Endothelial cell of umbilical vein (primary cell): ENCODE measurements around the gene CES4A. TPM values are rescaled to one million over a fixed set of nuclear protein-coding genes. Genes with fewer than 3 reads are reported as not detected.

Experiments used
- BruUV-seq: library from RNA; stranded (reverse); fragments of 400-500 nt; replicated peaks from 2 replicates; lab custom pipeline; 2021; lab: Mats Ljungman, UMichigan
- CTCF ChIA-PET: fragments of 300-600, 350-600 bp; sonication (Branson Sonifier 250); formaldehyde crosslinking; loops from one replicate; lab custom pipeline; 2021; ENCODE audit warnings: antibody characterized with exemption, inconsistent platforms; lab: Charles Lee
- POLR2A ChIA-PET: fragments of 300-600, 350-600 bp; sonication (Branson Sonifier 250); formaldehyde crosslinking; loops from one replicate; lab custom pipeline; 2021; ENCODE audit warnings: antibody characterized with exemption, inconsistent platforms; lab: Charles Lee
- DNase-seq: peaks from one replicate; pipeline ENCODE4 v3.0.0-alpha.2; 2011; ENCODE audit warnings: low read depth, low spot score
- FAIRE-seq: peaks from 2 replicates; lab custom pipeline; 2011; peaks lifted over from hg19 to GRCh38; lab: Jason Lieb, UNC
- H2AFZ ChIP-seq: 2 replicates; pipeline ENCODE4 v1.6.0; 2012; ENCODE audit warnings: low read depth, low read length, control low read depth, inconsistent platforms
- H3K27ac ChIP-seq: 2 replicates; pipeline ENCODE4 v1.5.1; 2011; ENCODE audit warnings: low read depth, mild to moderate bottlenecking, control low read depth, low read length, moderate library complexity; ENCODE audit not compliant: insufficient read depth
- H3K27me3 ChIP-seq, 2 experiments: 2 replicates each; pipeline versions ENCODE4 v1.6.0 to v1.6.1; 2011; ENCODE audit warnings: low read length in 2 of 2, mixed read lengths in 1 of 2; ENCODE audit not compliant: control insufficient read depth in 2 of 2, insufficient read depth in 2 of 2
- H3K36me3 ChIP-seq, 2 experiments: 2 replicates in 1 of 2; 3 replicates in 1 of 2; pipeline ENCODE4 v1.5.1; 2011; ENCODE audit warnings: low read length in 2 of 2, mild to moderate bottlenecking in 1 of 2, moderate library complexity in 1 of 2; ENCODE audit not compliant: control insufficient read depth in 2 of 2, insufficient read depth in 2 of 2; ENCODE audit errors: extremely low read depth in 1 of 2
- H3K4me1 ChIP-seq: 3 replicates; pipeline ENCODE4 v1.5.1; 2011; ENCODE audit warnings: mild to moderate bottlenecking, low read length; ENCODE audit not compliant: control insufficient read depth, insufficient read depth; ENCODE audit errors: extremely low read depth
- H3K4me2 ChIP-seq: 2 replicates; pipeline ENCODE4 v1.6.1; 2011; ENCODE audit warnings: low read length, control low read depth, mixed read lengths; ENCODE audit not compliant: insufficient read depth
- H3K4me3 ChIP-seq, 3 experiments: fragments of 200-600 bp in 1 of 3; sonication (generic), shearing (Covaris generic) in 1 of 3; replicated peaks in 1 of 3; 2 replicates each; pipeline ENCODE4 v1.5.1; 2011 to 2016; ENCODE audit warnings: control low read depth in 3 of 3, low read length in 3 of 3, mild to moderate bottlenecking in 2 of 3, inconsistent platforms in 1 of 3, low read depth in 1 of 3, moderate library complexity in 1 of 3; ENCODE audit not compliant: insufficient read depth in 1 of 3
- H3K79me2 ChIP-seq: 2 replicates; pipeline ENCODE4 v1.6.0; 2012; ENCODE audit warnings: low read length, inconsistent platforms; ENCODE audit not compliant: control insufficient read depth, insufficient read depth
- H3K9ac ChIP-seq: replicated peaks from 2 replicates; pipeline ENCODE3; 2011; ENCODE audit warnings: low read length, control low read depth; ENCODE audit not compliant: insufficient read depth; ENCODE audit errors: extremely low read depth
- H3K9me1 ChIP-seq: replicated peaks from 3 replicates; pipeline ENCODE4 v1.6.0; 2011; ENCODE audit warnings: mild to moderate bottlenecking, low read length; ENCODE audit not compliant: control insufficient read depth, insufficient read depth; ENCODE audit errors: extremely low read depth
- H3K9me3 ChIP-seq: replicated peaks from 2 replicates; pipeline ENCODE4 v1.5.1; 2012; ENCODE audit warnings: low read length, inconsistent platforms; ENCODE audit not compliant: control insufficient read depth, insufficient read depth
- H4K20me1 ChIP-seq: replicated peaks from 2 replicates; pipeline ENCODE3; 2011; ENCODE audit warnings: mild to moderate bottlenecking, low read length; ENCODE audit not compliant: control insufficient read depth, insufficient read depth; ENCODE audit errors: extremely low read depth
- EZH2 ChIP-seq: IDR thresholded peaks from 2 replicates; pipeline ENCODE4 v1.6.1; 2012; ENCODE audit warnings: borderline replicate concordance, low read depth, mild to moderate bottlenecking, moderate library complexity, low read length, inconsistent platforms; ENCODE audit not compliant: severe bottlenecking
- FOS ChIP-seq: IDR thresholded peaks from 2 replicates; pipeline ENCODE4 v1.6.1; 2011; ENCODE audit warnings: mild to moderate bottlenecking, low read length, moderate library complexity, borderline replicate concordance; ENCODE audit not compliant: insufficient read depth
- GATA2 ChIP-seq: IDR thresholded peaks from 2 replicates; pipeline ENCODE4 v1.7.0; 2011; ENCODE audit warnings: low read depth, mild to moderate bottlenecking, moderate library complexity, mixed read lengths, low read length; ENCODE audit not compliant: insufficient read length, insufficient read depth
- JUN ChIP-seq: IDR thresholded peaks from 2 replicates; pipeline ENCODE4 v1.6.1; 2011; ENCODE audit warnings: borderline replicate concordance, low read depth; ENCODE audit not compliant: insufficient read length, insufficient read depth
- MYC ChIP-seq: IDR thresholded peaks from one replicate; pipeline ENCODE4 v1.6.1; 2011; ENCODE audit warnings: mild to moderate bottlenecking, low read depth, low read length
- POLR2A ChIP-seq: IDR thresholded peaks from 2 replicates; pipeline ENCODE4 v1.6.1; 2012; ENCODE audit warnings: low read depth, mild to moderate bottlenecking, control low read depth, low read length
- POLR2AphosphoS5 ChIP-seq: IDR thresholded peaks from 2 replicates; pipeline ENCODE4 v1.6.1; 2012; ENCODE audit warnings: low read depth, mild to moderate bottlenecking, control low read depth, low read length, moderate library complexity; ENCODE audit not compliant: insufficient read depth
- dilution Hi-C: fragments of 300-500 bp; cut with MboI; formaldehyde crosslinking; loops from one replicate; pipeline ENCODE4 v1.15.0; 2019; ENCODE audit warnings: low sequenced_read_pairs; ENCODE audit not compliant: extremely low pct_ligation_motif_present
- intact Hi-C: fragments of 100-400 bp; cut with micrococcal nuclease; formaldehyde crosslinking; loops from one replicate; pipeline ENCODE4 v1.10.0; 2022
- polyA plus RNA-seq, 4 experiments: library from polyadenylated mRNA; depleted of rRNA in 3 of 4; stranded (reverse) in 3 of 4; unstranded in 1 of 4; fragments of >200 nt; gene quantifications; 2 replicates each; pipeline versions ENCODE4 v1.2.1 to v1.2.3, GENCODE V29; 2011 to 2012; ENCODE audit warnings: missing spikeins in 1 of 4
- total RNA-seq: library from RNA; stranded (reverse); gene quantifications from 2 replicates; pipeline ENCODE4 v1.2.3, GENCODE V29; 2021
- TF ChIP-seq, protein P1 (sequence below): IDR thresholded peaks from 2 replicates; pipeline ENCODE4 v1.6.1; 2011; ENCODE audit not compliant: insufficient read depth, insufficient read length
- TF ChIP-seq, protein P2 (sequence below), 2 donors: IDR thresholded peaks; 1 replicate in 1 of 2; 2 replicates in 1 of 2; pipeline ENCODE4 v1.5.1; 2011; ENCODE audit warnings: low read length in 2 of 2, mild to moderate bottlenecking in 2 of 2, moderate library complexity in 2 of 2, control low read depth in 1 of 2, inconsistent platforms in 1 of 2, low read depth in 1 of 2; ENCODE audit not compliant: insufficient read depth in 1 of 2; ENCODE audit errors: extremely low read depth in 1 of 2

CES4A gene
- total and polyA plus RNA-seq, 2 donors (not counting 3 experiments of a cell fraction or from before 2014, with no cell fraction given), result 5.4 to 13.3 TPM

DNA sequence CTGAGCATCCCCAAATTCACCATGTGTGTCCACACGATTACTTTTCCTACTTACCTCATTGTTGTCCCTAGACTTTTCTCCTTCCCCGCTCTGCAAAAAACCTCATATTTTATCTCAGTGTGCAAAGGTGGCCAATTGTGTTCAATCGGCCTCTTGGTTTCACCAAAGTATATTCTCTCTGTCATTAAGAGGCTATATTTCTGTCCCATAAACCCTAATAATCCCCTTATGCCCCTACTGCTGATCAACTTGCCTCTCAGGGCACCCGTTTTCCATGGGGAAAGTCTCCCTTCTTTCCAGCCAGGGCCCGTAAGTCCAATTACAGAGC lies 41.5 kb upstream of the CES4A start:
- TF ChIP-seq POLR2A (no peak), FOS (no peak), JUN (no peak), MYC (no peak), POLR2AphosphoS5 (no peak), GATA2 (no peak), EZH2 (no peak)
- TF ChIP-seq, protein P1, sequence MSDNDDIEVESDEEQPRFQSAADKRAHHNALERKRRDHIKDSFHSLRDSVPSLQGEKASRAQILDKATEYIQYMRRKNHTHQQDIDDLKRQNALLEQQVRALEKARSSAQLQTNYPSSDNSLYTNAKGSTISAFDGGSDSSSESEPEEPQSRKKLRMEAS, result no peak
- TF ChIP-seq, protein P2, sequence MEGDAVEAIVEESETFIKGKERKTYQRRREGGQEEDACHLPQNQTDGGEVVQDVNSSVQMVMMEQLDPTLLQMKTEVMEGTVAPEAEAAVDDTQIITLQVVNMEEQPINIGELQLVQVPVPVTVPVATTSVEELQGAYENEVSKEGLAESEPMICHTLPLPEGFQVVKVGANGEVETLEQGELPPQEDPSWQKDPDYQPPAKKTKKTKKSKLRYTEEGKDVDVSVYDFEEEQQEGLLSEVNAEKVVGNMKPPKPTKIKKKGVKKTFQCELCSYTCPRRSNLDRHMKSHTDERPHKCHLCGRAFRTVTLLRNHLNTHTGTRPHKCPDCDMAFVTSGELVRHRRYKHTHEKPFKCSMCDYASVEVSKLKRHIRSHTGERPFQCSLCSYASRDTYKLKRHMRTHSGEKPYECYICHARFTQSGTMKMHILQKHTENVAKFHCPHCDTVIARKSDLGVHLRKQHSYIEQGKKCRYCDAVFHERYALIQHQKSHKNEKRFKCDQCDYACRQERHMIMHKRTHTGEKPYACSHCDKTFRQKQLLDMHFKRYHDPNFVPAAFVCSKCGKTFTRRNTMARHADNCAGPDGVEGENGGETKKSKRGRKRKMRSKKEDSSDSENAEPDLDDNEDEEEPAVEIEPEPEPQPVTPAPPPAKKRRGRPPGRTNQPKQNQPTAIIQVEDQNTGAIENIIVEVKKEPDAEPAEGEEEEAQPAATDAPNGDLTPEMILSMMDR (IDR thresholded peaks at IDR 0.05; ENCODE audit: extremely low read depth in 1 of 2, insufficient read depth in 1 of 2, low read depth in 1 of 2, low read length in 2 of 2), result no peak
- Histone ChIP-seq H3K9ac (no peak overlapping the region), H3K9me3 (no peaks in the 10 kb centered on the region), H3K4me1 (peaks cover 12% of the 10 kb centered on the region), H4K20me1 (no peaks in the 10 kb centered on the region), H3K4me2 (no peak overlapping the region), H3K9me1 (no peaks in the 10 kb centered on the region), H3K79me2 (no peaks in the 10 kb centered on the region), H3K36me3 (peaks cover 0 to 15% of the 10 kb centered on the region in 2 experiments), H3K27me3 (peaks cover 4 to 10% of the 10 kb centered on the region in 2 experiments), H3K4me3 (no peak overlapping the region), H2AFZ (no peak overlapping the region), H3K27ac (no peak overlapping the region)
- dilution Hi-C loops (no loop called here), intact Hi-C loops (loop anchor here (1.0 kb wide), 2 partner anchors 52 to 518 kb away; no protein-coding TSS in a partner anchor)
- FAIRE-seq (no peak), DNase-seq (no peak)
- POLR2A ChIA-PET, result no interaction called here
- CTCF ChIA-PET, result interaction anchor here (0.9 to 3.4 kb wide), 8 partner anchors 10 to 239 kb away, joined by 3 to 18 read pairs (median 4); partner anchors contain the start of gene CES3
- no TSS peak for BruUV-seq
